Esophagus muscularis mucosa (tissue), 4 donors: ENCODE results near the gene PPID. TPM values are rescaled to one million over a fixed set of nuclear protein-coding genes. Genes with fewer than 3 reads are reported as not detected.

Experiments used
- DNase-seq: peaks from one replicate; pipeline ENCODE4 v3.0.0-alpha.2; 2017; ENCODE audit errors: extremely low spot score
- H3K27ac ChIP-seq, 4 donors: fragments of 200-600 bp; sonication (generic); replicated peaks in 1 of 4; 1 replicate in 3 of 4; 2 replicates in 1 of 4; pipeline ENCODE4 v1.5.1; 2016 to 2019; ENCODE audit warnings: mild to moderate bottlenecking in 1 of 4
- H3K27me3 ChIP-seq, 4 donors: fragments of 200-600 bp; sonication (generic); one replicate each; pipeline versions ENCODE4 v1.5.1 to v1.6.0; 2016 to 2019
- H3K36me3 ChIP-seq, 4 donors: fragments of 200-600 bp; sonication (generic); one replicate each; pipeline ENCODE4 v1.5.1; 2016 to 2019
- H3K4me1 ChIP-seq, 4 donors: fragments of 200-600 bp; sonication (generic); one replicate each; pipeline ENCODE4 v1.5.1; 2016 to 2019
- H3K4me3 ChIP-seq, 4 donors: fragments of 200-600 bp; sonication (generic); 1 replicate in 2 of 4; 2 replicates in 2 of 4; pipeline ENCODE4 v1.5.1; 2016 to 2019; ENCODE audit warnings: mild to moderate bottlenecking in 4 of 4, moderate library complexity in 1 of 4
- H3K9me3 ChIP-seq, 4 donors: fragments of 200-600 bp; sonication (generic); 1 replicate in 3 of 4; 2 replicates in 1 of 4; pipeline ENCODE4 v1.5.1; 2016 to 2019
- CTCF ChIP-seq, 3 experiments: fragments of 200-600 bp in 2 of 3; fragments of 450-650 bp in 1 of 3; sonication (generic) in 2 of 3; IDR thresholded peaks; one replicate each; pipeline ENCODE4 v1.5.1; 2017 to 2019; ENCODE audit warnings: antibody characterized with exemption in 3 of 3, mild to moderate bottlenecking in 2 of 3, moderate library complexity in 1 of 3
- EP300 ChIP-seq: sonication (generic); formaldehyde crosslinking; IDR thresholded peaks from one replicate; pipeline ENCODE4 v1.6.1; 2017; ENCODE audit warnings: antibody characterized with exemption
- POLR2A ChIP-seq: fragments of 450-650 bp; IDR thresholded peaks from one replicate; pipeline ENCODE4 v1.6.1; 2017; ENCODE audit warnings: antibody characterized with exemption, moderate library complexity, mild to moderate bottlenecking, low read depth
- POLR2AphosphoS5 ChIP-seq, 2 donors: sonication (generic); formaldehyde crosslinking; IDR thresholded peaks; one replicate each; pipeline ENCODE4 v1.6.1; 2017; ENCODE audit warnings: antibody characterized with exemption in 2 of 2
- WGBS: methylation state at CpG from one replicate; pipeline ENCODE4 v1.1.5; 2018; 5-methylcytosine and 5-hydroxymethylcytosine counted together
- intact Hi-C: fragments of 100-400 bp; cut with DNase I; formaldehyde crosslinking; loops from one replicate; pipeline ENCODE4 v1.15.1; 2023
- total RNA-seq, 4 donors: library from RNA; depleted of rRNA; stranded (reverse); fragments of >200 nt; gene quantifications; one replicate each; pipeline versions ENCODE4 v1.1.0 to v1.2.1, GENCODE V29; 2016

Gene PPID
- total RNA-seq, 4 donors from 2014 or later: 17.1 to 29.0 (median 25.8) TPM

GRCh38 chr4:158670975-158671664, 52.1 kb downstream of the PPID start:
- DNase-seq: no peak
- no peaks in the 10 kb centered on the region for H3K27me3 ChIP-seq
- H3K4me3 ChIP-seq: peak overlapping the region; percentile 79 to 88 (median 80)
- H3K4me1 ChIP-seq: peaks cover 11 to 33% (median 28%) of the 10 kb centered on the region in 4 donors
- no peaks in the 10 kb centered on the region for H3K9me3 ChIP-seq
- intact Hi-C loops: loop anchor here (5.0 kb wide), 1 partner anchor 96 kb away; the partner anchor contains the start of gene FNIP2
- TF ChIP-seq POLR2AphosphoS5 (IDR thresholded peaks at IDR 0.05) (peak in 1 of 2 donors; percentile 33), POLR2A (no peak)
- H3K27ac ChIP-seq: peak overlapping the region; percentile 93 to 97 (median 95)
- WGBS: under 1% methylated on average over 12 of the region's 35 CpGs
- no peaks in the 10 kb centered on the region for H3K36me3 ChIP-seq

- H3K36me3 ChIP-seq: no peaks in the 10 kb centered on the region
- 86% methylated on average over 7 of the region's 7 CpGs for WGBS
- no peaks in the 10 kb centered on the region for H3K27me3 ChIP-seq
- DNase-seq: no peak
- H3K4me3 ChIP-seq: no peak overlapping the region
- TF ChIP-seq POLR2A (no peak), POLR2AphosphoS5 (IDR thresholded peaks at IDR 0.05) (no peak), CTCF (IDR thresholded peaks at IDR 0.05) (no peak), EP300 (no peak)
- no peaks in the 10 kb centered on the region for H3K9me3 ChIP-seq
- no peak overlapping the region for H3K27ac ChIP-seq
- peaks cover 11 to 30% (median 25%) of the 10 kb centered on the region in 4 donors for H3K4me1 ChIP-seq
- intact Hi-C loops: no loop called here
These were observed 53.9 kb downstream of the PPID start for GRCh38 chr4:158669310-158669709.

GRCh38 chr4:158667651-158668198, 55.5 kb downstream of the PPID start:
- H3K36me3 ChIP-seq: no peaks in the 10 kb centered on the region
- intact Hi-C loops: no loop called here
- no peak for DNase-seq
- 78% methylated on average over 3 of the region's 3 CpGs for WGBS
- TF ChIP-seq CTCF (IDR thresholded peaks at IDR 0.05) (peak in 2 of 3 experiments; percentile 13 to 32), EP300 (no peak)
- no peaks in the 10 kb centered on the region for H3K27me3 ChIP-seq
- no peaks in the 10 kb centered on the region for H3K9me3 ChIP-seq
- no peak overlapping the region for H3K4me3 ChIP-seq
- H3K4me1 ChIP-seq: peaks cover 7 to 15% (median 12%) of the 10 kb centered on the region in 4 donors
- no peak overlapping the region for H3K27ac ChIP-seq

- no peak overlapping the region for H3K4me3 ChIP-seq
These were observed 56.3 kb downstream of the PPID start for GRCh38 chr4:158666892-158667291.

More at GRCh38 chr4:158666892-158667291, 56.3 kb downstream of the PPID start:
- peaks cover 7 to 15% (median 11%) of the 10 kb centered on the region in 4 donors for H3K4me1 ChIP-seq
- no peak for DNase-seq
- H3K27me3 ChIP-seq: no peaks in the 10 kb centered on the region
- intact Hi-C loops: no loop called here
- no peaks in the 10 kb centered on the region for H3K36me3 ChIP-seq
- WGBS: 95% methylated on average over 2 of the region's 2 CpGs
- no peak overlapping the region for H3K27ac ChIP-seq
- TF ChIP-seq POLR2AphosphoS5 (IDR thresholded peaks at IDR 0.05): no peak
- no peak for TF ChIP-seq CTCF (IDR thresholded peaks at IDR 0.05)
- TF ChIP-seq EP300: no peak
- no peak for TF ChIP-seq POLR2A
- no peaks in the 10 kb centered on the region for H3K9me3 ChIP-seq
